Stimulated activated CD4-positive, alpha-beta T cell treated with anti-CD3 and anti-CD28 coated beads, TNF-alpha, amount 100 ng/mL, for 1 hour (primary cell): Measurements from ENCODE around the gene ANKRD60.

Source experiments
- DNase-seq, 3 donors: peaks; one replicate each; pipeline ENCODE4 v3.0.0-alpha.2; 2020; ENCODE audit warnings: low read depth in 3 of 3, low spot score in 1 of 3

Gene ANKRD60, protein sequence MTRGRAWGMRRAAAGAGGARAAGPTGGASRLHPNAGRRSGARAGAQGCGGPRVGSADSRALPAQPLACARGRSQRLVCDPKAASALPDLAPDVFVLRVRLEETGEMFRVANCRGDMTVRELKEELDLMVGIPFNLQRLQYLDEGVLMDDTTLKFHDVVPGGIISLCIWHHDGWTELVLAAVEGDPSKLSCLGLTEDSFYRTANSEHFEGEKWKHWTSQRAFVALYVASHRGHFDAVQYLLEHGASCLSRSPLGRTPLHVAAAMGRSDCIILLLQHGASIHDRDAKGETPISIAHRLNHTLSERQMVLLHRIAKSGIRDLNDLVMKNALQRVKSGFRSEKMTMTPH

DNA sequence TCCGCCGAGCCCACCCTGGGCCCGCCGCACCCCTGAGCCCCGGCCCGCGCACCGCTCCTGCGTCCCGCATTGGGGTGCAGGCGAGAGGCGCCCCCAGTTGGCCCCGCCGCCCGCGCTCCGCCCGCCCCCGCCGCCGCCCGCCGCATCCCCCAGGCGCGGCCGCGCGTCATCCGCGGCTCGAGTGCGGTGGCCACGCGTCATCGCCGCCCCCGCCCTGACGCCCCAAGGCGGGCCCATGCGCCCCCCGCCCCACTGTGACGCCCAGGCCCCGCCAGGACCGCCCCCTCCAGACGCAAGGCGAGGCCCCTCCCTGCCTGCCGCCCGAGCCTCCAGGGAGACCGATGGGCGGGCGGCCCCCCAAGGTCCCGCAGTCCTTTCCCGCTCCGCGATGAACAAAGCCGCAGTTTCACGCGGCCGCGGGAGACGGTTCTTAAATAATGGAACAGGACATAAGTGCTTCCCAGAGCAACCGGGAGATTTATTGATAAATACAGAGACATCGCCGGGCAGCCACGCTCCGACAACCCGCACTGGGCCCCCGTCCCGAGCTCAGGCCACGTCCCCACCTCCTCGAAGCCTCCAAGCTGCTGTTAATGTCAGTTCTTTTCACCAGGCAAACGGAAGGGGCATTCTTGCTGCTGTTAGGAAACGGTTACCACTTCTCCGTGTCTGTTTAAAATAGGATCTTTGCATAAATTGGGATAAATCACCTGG, at the start of gene ANKRD60:
Gene ANKRD60, minus strand, starts transcription at position 170 of the 714 bp plus-strand sequence. Its CDS starts 0 bp downstream, at position 170.
- peak in 1 of 3 donors; percentile 7 for DNase-seq

DNA sequence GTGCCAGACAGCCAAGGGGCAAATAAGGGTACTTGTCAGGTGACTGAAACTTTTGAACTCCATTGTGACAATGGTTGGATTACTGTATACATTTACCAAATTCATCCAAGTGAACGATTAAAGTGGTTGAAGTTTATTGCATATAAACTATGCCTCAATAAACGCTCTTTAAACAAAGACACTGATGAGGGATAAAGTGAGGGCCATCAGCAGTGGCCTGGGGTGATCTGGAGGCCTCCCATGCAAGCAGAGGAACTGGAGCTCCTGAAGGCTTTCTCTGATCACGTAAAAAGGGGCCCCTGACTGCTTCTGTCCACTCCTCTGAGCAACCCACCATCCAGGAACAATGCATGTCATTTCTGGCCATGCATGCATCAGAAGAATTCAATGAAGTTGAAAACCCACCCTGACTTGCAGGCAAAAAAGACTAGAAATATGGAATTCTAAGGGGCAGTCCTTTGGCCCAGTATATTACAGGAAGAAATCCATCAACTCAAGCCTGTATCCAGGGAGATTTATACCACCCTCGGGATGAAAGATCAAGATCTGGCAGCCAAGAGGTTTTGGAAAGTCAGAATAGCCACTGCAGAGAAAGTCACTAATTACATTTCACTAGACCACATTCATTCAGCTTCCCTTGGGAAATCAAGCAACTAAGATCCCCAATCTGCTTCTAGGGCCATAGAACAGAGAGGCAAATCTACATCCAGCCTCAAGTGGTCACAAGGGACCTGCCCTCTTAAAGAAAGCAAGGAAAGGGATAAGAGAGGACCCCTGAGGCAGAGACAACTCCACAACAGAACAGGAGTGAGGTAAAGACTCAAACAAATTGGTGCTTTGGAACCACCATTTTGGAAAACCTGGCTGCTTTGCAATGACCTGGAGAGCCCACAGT, 49.4 kb upstream of the ANKRD60 start:
- DNase-seq, result no peak

DNA sequence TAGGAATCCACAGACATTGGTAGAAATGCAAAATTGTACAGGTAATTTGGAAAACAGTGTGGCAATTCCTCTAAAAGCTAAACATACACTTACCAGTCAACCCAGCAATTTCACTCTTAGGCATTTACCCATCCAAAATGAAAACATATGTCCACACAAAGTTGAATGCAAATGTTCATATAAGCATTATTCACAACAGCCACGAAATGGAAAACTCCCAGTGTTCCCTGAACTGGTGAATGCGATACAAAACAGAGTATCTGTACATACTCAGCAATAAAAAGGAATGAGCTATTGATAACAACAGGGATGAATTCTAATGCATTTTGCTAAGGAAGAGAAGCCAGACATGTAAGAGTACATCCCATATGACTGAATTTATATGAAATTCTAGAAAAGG, 48.7 kb upstream of the ANKRD60 start:
- no peak for DNase-seq

DNA sequence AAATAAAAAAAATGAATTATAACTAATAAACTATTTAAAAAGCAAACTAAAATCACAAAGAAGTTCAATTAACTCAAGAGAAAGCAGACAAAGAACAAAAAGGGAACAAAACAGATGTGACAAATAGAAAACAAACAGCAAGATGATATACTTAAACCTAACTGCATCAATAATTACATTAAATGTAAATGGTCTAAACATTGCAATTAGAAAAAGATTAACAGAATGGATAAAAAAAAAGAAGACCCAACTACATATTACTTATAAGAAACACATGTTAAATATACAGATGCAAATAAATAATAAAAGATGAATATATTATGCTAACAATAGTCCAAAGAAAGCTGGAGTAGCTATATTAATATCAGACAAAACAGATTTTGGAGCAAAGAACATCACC, 45.9 kb upstream of the ANKRD60 start:
- DNase-seq, result no peak

DNA sequence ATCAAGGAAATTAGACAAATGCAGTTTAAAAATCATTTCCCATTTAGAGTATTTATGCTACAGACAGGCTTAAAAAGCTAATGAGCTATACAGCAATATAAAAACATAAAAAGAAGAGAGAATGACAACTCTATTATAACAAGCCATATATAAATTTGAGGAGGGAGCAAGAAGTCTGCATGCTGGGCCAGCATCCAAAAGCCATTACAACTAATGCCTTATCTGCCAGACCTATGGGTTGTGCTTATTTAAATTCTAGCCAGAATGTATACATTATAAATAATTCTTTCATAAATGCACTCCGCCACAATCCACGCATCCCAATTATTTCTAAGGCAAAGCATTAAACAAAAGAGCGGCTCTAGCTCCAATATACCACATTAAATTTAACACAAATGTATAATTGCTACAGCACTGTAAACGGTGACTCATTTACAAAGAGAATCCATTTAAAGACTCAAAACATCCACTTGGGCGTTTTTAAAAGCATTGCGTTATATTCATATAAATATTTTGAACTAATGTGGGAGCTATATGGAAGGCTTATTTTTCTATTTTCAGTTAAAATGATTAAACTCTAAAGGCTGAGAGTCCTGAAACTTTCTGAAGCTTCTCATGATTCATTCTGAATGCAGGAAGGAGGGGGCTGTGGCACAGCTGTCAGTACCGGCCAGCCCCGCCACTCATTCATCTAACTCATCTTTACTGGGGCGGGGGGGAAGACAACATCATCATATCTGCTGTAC, 43.3 kb upstream of the ANKRD60 start:
- peak in 1 of 3 donors; percentile 13 for DNase-seq

DNA sequence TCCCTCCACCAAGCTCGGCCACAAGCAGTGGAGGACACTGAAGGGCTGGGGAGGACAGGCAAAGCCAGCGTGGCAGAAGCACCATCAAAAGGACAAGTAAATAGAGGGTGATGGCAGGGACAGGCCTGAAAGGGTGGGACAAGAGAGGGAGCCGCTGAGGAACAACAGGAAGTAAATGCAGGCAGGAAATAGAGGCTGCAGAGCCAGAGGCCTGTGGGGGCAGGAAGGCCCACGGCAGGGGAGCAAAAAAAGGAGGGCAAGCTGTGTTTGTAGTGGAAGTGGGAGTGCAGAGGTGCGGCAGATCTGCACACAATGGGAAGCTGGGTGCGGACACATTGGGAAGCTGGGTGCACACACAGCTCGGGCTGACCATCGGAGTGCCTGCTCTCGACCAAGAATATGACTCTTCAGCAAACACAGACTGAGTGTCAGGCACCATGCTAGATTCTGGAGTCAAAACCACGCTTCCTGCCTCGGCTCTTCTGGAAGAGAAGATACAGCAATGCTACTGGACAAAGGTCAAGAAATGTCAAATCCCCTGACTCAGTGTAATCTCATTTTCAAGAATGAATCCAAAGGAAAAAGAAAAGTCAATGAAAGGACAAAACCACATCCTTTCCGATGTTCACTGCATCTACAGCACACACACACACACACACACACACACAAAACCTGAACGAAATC, 40.6 kb upstream of the ANKRD60 start:
- no peak for DNase-seq

DNA sequence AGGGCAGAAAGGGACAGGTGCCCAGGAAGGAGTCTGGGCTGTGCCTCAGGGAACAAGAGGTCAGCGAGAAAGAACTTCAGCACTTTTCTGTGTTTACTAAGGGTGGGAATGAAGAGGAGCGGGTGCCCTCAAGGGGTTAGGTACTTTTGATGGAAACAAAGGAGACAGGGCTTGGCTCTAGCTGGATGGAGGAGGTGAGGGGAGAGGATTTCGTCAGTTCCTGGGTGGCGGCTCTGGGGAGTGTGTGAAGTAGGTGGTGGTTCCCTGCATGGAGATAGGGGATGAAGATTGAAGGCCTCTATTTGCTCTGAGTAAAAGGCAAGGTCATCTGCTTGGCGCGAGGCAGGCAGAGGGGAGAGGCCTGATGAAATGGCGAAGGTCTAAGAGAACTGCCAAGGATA, 40.0 kb upstream of the ANKRD60 start:
- DNase-seq, result no peak

DNA sequence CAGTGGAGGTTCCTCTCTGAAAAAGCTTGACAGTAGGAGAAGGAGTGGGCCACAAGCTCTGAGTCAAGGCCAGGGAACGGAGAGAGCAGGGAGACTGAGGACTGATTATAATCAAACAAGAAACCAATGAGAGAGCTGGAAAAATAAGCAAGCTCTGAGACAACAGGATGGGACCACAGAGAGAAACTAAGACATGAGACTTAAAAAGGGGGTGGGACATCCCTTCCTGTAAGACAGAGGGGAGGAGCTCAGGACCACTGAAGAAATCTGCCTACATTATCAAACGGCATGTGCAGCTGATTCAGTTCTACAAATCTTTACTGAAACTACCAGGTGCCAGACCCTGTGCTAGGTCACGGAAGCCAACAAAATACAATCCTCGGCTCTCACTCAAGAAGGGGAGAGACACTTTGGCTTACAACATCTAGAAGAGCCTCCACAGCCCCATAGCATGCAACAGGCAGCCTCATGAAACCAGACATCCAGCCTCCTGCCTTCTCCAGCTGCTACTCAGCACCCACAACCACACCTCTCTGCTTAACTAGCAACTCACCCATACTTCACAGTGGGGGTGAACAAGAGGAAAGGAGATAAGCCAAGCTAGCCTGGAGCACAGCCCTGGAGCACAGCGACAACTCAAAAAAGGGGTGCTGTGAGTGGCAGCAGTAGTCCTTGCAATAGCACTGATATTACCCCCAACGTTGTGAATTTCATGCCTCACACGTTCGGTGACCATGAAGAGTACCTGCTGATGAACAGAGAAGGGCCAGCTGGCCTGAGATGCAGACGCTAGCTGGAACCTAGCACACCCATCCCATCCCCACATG, 39.1 kb upstream of the ANKRD60 start:
- DNase-seq, result no peak

DNA sequence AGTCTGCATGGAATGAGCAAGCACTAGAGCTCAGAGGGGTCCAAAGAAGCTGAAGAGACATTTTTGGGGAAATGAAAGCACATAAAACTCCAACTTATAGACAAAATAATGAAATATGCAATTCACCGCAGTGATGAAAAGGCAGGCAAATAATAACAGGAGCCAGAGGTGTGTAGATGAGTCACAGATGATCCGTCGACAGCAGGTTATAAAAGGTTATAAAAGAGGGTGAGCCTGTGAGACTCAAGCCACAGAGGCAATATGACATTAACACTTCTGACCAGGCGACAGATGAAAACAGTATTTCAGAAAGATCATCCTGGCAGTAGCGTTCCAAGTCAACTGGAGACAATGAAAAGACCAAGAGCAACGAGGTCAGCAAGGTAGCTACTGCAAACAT, 35.8 kb upstream of the ANKRD60 start:
- DNase-seq, result no peak

DNA sequence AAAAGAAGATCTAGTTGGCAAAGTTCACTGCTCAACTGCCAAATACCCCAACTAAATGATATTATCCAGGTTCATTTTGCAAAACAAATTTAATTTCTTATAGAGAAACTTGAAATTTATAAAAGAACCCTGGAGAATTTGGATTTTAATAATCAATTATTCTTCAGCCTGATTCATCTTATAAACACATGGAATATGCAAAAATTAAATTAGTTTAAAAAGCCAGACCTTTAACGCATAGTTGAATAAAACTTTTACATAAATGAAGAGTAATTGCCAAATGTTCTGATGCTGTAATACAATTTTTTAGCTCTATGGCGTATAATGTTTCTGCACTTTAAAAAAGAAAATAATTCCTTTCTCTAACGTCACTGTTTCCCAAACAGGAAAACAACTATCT, 33.2 kb upstream of the ANKRD60 start:
- DNase-seq, result no peak

DNA sequence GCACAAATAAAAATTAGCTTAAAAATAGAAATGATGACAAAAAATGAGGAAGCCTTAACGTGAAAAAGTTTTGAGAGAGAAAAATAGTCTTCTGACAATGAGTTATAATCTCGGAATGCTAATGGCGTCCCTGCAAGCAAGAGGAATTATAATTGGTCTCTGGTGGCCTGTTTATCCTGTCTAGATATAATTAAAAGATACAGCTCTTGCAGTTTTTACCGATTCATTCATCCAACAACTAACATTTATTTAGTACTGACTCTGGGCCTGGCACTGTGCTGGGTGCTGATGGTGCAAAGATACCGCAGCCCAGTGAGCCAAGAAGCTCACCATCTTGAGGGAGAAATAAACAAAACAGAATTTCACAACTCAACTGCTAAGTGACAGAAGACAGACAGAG, 31.6 kb upstream of the ANKRD60 start:
- no peak for DNase-seq

DNA sequence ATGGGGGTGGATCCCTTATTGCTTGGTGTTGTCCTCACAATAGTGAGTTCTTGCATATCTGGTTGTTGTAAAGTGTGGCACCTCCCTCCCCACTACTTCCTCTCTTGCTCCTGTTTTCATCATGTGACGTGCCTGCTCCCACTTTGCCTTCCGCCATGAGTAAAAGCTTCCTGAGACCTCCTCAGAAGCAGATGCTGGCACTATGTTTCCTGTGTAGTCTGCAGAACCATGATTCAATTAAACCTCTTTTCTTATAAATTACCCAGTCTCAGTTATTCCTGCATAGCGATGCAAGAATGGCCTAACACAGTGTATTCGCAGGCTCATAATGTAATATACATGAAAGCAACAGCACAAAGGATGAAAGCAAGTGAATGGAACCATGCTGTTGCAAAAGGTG, 28.4 kb upstream of the ANKRD60 start:
- DNase-seq, result no peak

DNA sequence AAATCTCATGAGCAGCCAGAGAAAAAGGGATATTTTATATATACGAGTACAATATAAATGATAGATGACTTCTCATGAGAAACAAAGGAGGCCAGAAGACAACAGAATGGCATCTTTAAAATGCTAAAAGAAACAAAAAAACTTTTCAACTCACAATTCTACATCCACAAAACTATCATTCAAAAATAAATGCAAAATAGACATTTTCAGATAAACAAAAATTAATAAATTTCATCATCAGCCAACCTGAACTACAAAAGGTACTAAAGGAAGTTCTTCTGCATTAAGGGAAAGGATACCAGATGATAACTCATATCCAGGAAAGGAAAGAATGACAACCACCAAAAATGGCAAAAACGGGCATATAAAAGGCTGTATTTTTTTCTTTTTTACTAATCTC, 27.9 kb upstream of the ANKRD60 start:
- no peak for DNase-seq

DNA sequence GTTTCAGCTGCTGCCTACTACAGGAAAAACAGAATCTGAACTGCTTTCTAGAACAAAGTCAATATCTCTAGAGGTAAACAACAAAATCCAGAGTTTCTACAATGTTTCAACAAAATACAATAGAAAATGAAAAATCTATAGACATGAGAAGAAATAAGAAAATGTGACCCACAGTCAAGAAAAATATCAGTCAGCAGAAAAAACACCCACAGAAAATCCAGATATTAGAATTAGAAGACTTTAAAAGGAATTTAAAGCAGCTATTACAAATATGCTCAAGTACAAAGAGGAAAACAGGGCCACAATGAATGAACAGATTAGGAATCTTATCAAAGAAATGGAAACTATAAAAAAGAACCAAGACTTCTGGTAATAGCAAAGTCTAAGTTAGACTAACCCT, 26.4 kb upstream of the ANKRD60 start:
- no peak for DNase-seq

DNA sequence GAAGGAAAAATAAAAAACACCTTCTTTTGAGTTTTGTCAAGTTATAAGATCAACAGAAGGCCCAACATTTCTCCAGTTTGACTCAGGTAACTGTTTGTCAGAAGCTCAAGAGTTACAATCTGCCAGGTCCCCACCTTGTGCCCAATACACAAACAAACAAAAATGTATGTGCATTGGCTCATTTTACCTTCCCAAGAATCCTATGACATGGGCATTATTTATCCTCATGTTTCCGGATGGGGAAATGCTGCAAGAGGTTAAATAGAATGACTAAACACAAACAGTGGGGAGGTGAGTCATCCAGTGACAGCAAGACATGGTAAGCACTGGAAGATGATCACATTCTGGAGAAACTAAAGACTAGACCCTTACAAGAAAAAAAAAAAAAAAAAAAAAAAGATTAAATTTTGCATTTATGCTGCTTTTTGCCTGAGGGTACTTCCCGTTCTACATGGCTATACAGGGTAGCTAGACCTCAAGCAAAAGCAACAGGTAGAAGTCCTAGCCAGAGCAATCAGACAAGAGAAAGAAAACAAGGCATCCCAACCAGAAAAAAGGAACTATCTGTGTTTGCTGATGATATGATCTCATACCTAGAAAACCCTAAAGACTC, 23.6 kb upstream of the ANKRD60 start:
- no peak for DNase-seq

DNA sequence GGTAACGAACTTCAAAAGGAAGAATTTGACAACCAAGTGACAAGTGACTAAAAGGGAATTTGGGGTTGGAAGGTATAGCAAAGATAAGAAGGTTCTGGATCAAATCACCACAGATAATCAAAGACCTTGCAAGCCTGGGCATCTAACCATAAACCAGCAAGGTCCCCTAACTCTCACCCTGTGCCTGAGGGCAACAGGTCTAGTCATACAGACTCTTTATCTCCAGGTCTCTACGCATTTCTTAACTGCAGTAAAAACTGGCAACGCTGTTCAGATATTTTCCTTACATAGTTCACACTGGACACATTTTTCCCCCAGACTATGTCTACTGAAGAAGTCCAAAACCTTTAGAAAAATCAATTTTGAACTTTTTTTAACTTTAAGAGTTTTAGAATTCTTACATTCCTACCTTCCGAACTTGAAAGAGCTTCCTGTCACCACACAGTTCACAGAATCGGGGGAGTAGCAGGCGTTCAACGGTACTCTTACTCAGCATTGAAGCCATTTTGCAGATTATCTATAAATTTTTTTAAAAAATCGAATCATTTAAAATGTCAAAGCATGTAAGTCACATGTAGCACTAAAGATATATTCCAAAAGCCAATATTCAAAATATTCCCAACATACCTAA, 23.0 kb upstream of the ANKRD60 start:
- no peak for DNase-seq

DNA sequence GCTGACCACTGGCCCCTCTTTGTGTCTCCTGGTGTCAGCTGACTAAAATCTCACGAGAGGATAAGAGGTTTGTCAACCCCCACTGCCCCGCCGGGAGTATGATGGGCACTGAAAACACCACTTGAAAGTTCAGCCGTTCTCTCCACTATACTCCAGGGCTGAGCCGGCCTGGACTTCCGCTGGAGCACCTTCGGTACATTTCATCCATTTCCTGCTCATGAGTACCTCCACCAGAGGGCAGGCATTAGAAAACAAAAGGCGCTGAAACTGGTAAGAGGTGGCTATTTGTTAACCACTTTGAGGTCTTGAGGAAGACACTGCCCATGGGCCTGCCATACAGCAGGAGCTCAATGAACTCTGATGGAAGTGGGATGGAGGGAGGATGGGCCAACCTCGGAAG, 17.9 kb upstream of the ANKRD60 start:
- no peak for DNase-seq

DNA sequence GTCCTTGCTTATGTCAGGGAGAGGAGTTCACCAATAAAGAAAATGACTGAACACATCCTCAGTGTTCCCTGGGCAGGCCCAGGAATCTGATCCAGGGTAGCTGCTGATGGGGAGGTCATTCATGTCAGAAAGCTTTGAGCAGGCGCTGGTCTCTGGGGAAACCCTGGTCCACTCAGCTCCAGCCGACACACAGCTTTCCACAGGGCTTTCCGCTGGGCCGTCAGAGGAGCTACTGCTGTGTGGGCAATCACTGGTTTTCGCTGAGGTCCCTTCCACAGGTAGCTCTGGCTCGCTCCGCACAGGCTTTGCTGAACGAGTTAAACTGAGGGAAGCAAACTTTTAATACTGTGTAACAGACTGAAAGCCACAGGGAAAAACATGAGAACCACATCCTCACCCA, 17.5 kb upstream of the ANKRD60 start:
- no peak for DNase-seq
